ENCODE data around the gene FRY. TPM values are rescaled to one million over a fixed set of nuclear protein-coding genes. Genes with fewer than 3 reads are reported as not detected.

Gene FRY
- total RNA-seq, 1 donor: 12.3 TPM

DNA sequence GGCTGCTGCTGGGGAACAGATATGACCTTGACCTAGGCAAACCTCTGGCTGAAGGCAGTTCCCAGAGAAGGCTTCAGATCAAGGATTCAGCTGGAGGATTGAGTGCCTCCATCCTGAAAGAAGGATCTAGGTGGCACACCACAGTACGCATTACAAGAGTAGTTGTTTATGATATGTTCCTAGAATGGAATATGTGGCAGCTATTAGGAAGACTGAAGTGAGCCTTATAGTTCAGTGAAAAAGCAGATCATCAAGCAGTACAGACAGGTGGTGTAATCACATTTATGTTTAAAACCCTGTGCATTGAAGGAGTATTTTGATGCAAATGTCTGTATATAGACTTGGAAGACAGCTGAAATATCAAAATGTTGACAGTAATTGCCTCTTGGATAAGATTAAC is 167.6 kb downstream of the FRY start:
- no peak for DNase-seq (ENCODE audit: insufficient read length, low spot score, missing footprints)
- Histone ChIP-seq H4K20me1 (ENCODE audit: insufficient read depth, low read length) (no peaks in the 10 kb centered on the region), H3K27ac (ENCODE audit: low read depth, low read length) (no peak overlapping the region), H3K79me2 (ENCODE audit: insufficient read depth, low read length) (no peaks in the 10 kb centered on the region), H2AFZ (ENCODE audit: low read length) (no peak overlapping the region), H3K9me3 (ENCODE audit: low read depth, low read length) (no peaks in the 10 kb centered on the region), H3K4me1 (ENCODE audit: insufficient read depth, low read length) (no peaks in the 10 kb centered on the region), H3K4me3 (ENCODE audit: insufficient read depth, low read length) (no peak overlapping the region), H3K4me2 (ENCODE audit: insufficient read depth, low read length) (no peak overlapping the region), H3K27me3 (ENCODE audit: insufficient read depth, low read length) (no peaks in the 10 kb centered on the region), H3K36me3 (ENCODE audit: insufficient read depth, low read length) (no peaks in the 10 kb centered on the region)
- TF ChIP-seq CTCF (IDR thresholded peaks at IDR 0.05; ENCODE audit: extremely low read depth, low read depth, low read length): no peak

GRCh38 chr13:32200741-32201140 is 169.2 kb downstream of the FRY start:
- Histone ChIP-seq H3K79me2 (ENCODE audit: insufficient read depth, low read length) (no peaks in the 10 kb centered on the region), H3K4me3 (ENCODE audit: insufficient read depth, low read length) (no peak overlapping the region), H3K4me1 (ENCODE audit: insufficient read depth, low read length) (no peaks in the 10 kb centered on the region), H3K9me3 (ENCODE audit: low read depth, low read length) (no peaks in the 10 kb centered on the region), H3K4me2 (ENCODE audit: insufficient read depth, low read length) (no peak overlapping the region), H2AFZ (ENCODE audit: low read length) (no peak overlapping the region), H3K27ac (ENCODE audit: low read depth, low read length) (no peak overlapping the region), H4K20me1 (ENCODE audit: insufficient read depth, low read length) (no peaks in the 10 kb centered on the region), H3K27me3 (ENCODE audit: insufficient read depth, low read length) (no peaks in the 10 kb centered on the region), H3K36me3 (ENCODE audit: insufficient read depth, low read length) (no peaks in the 10 kb centered on the region)
- no peak for DNase-seq (ENCODE audit: insufficient read length, low spot score, missing footprints)
- no peak for TF ChIP-seq CTCF (IDR thresholded peaks at IDR 0.05; ENCODE audit: extremely low read depth, low read depth, low read length)

GRCh38 chr13:32201809-32202208 is 170.2 kb downstream of the FRY start:
- no peak for DNase-seq (ENCODE audit: insufficient read length, low spot score, missing footprints)
- Histone ChIP-seq H3K27me3 (ENCODE audit: insufficient read depth, low read length) (no peaks in the 10 kb centered on the region), H2AFZ (ENCODE audit: low read length) (no peak overlapping the region), H3K27ac (ENCODE audit: low read depth, low read length) (no peak overlapping the region), H3K36me3 (ENCODE audit: insufficient read depth, low read length) (no peaks in the 10 kb centered on the region), H3K9me3 (ENCODE audit: low read depth, low read length) (no peaks in the 10 kb centered on the region), H3K79me2 (ENCODE audit: insufficient read depth, low read length) (no peaks in the 10 kb centered on the region), H4K20me1 (ENCODE audit: insufficient read depth, low read length) (no peaks in the 10 kb centered on the region), H3K4me2 (ENCODE audit: insufficient read depth, low read length) (no peak overlapping the region), H3K4me1 (ENCODE audit: insufficient read depth, low read length) (no peaks in the 10 kb centered on the region), H3K4me3 (ENCODE audit: insufficient read depth, low read length) (no peak overlapping the region)
- no peak for TF ChIP-seq CTCF (IDR thresholded peaks at IDR 0.05; ENCODE audit: extremely low read depth, low read depth, low read length)

- Histone ChIP-seq H3K4me3 (ENCODE audit: insufficient read depth, low read length) (no peak overlapping the region), H4K20me1 (ENCODE audit: insufficient read depth, low read length) (no peaks in the 10 kb centered on the region), H3K4me2 (ENCODE audit: insufficient read depth, low read length) (no peak overlapping the region), H3K27me3 (ENCODE audit: insufficient read depth, low read length) (no peaks in the 10 kb centered on the region), H3K27ac (ENCODE audit: low read depth, low read length) (no peak overlapping the region), H3K79me2 (ENCODE audit: insufficient read depth, low read length) (no peaks in the 10 kb centered on the region), H3K9me3 (ENCODE audit: low read depth, low read length) (no peaks in the 10 kb centered on the region), H3K4me1 (ENCODE audit: insufficient read depth, low read length) (no peaks in the 10 kb centered on the region), H3K36me3 (ENCODE audit: insufficient read depth, low read length) (no peaks in the 10 kb centered on the region), H2AFZ (ENCODE audit: low read length) (no peak overlapping the region)
- no peak for DNase-seq (ENCODE audit: insufficient read length, low spot score, missing footprints)
- TF ChIP-seq CTCF (IDR thresholded peaks at IDR 0.05; ENCODE audit: extremely low read depth, low read depth, low read length): no peak
Measured at GRCh38 chr13:32202268-32202667, 170.7 kb downstream of the FRY start.
